K562 (cell line): Measurements from ENCODE around the gene ARHGEF40. TPM values are rescaled to one million over a fixed set of nuclear protein-coding genes. Genes with fewer than 3 reads are reported as not detected.

Experiments used
- AFF4 ChIP-seq: sonication (generic); formaldehyde crosslinking; IDR thresholded peaks from 2 replicates; pipeline ENCODE4 v1.8.0; 2023; ENCODE audit warnings: mild to moderate bottlenecking, missing genetic modification reagents
- GATA2 ChIP-seq: sonication (generic); formaldehyde crosslinking; IDR thresholded peaks from 2 replicates; pipeline ENCODE4 v1.4.0; 2020; ENCODE audit warnings: mild to moderate bottlenecking, missing genetic modification reagents
- KLF10 ChIP-seq: fragments of 250-450 bp; sonication (Bioruptor Pico); IDR thresholded peaks from 2 replicates; pipeline ENCODE4 v1.6.1; 2021; ENCODE audit warnings: matching md5 sums
- KLF13 ChIP-seq: fragments of 450-650 bp; IDR thresholded peaks from 2 replicates; pipeline ENCODE4 v1.6.1; 2016; ENCODE audit warnings: missing genetic modification characterization, low read depth, mild to moderate bottlenecking, missing compliant biosample characterization, moderate library complexity, borderline replicate concordance
- MTA3 ChIP-seq: fragments of 450-650 bp; formaldehyde crosslinking; IDR thresholded peaks from 2 replicates; pipeline ENCODE4 v1.6.1; 2017; ENCODE audit warnings: mild to moderate bottlenecking, borderline replicate concordance
- NR2C1 ChIP-seq, 2 experiments: fragments of 450-650 bp; IDR thresholded peaks; 2 replicates each; pipeline ENCODE4 v1.6.1; 2017; ENCODE audit warnings: mild to moderate bottlenecking in 2 of 2, antibody characterized with exemption in 1 of 2, inconsistent platforms in 1 of 2, missing compliant biosample characterization in 1 of 2, missing genetic modification characterization in 1 of 2
- PML ChIP-seq: IDR thresholded peaks from 2 replicates; pipeline ENCODE4 v1.6.1; 2012; ENCODE audit warnings: low read length, inconsistent platforms
- TARDBP ChIP-seq: fragments of 450-650 bp; IDR thresholded peaks from 2 replicates; pipeline ENCODE4 v1.6.1; 2016
- ZNF121 ChIP-seq: sonication (generic); formaldehyde crosslinking; conservative IDR thresholded peaks from 2 replicates; pipeline ENCODE4 v1.8.0; 2022; ENCODE audit warnings: missing genetic modification reagents
- ZNF324 ChIP-seq: fragments of 250-450 bp; sonication (Bioruptor Pico); IDR thresholded peaks from 2 replicates; pipeline ENCODE4 v1.4.0; 2020; ENCODE audit warnings: mild to moderate bottlenecking
- ZNF583 ChIP-seq: fragments of 250-450 bp; sonication (Bioruptor Pico); IDR thresholded peaks from 2 replicates; pipeline ENCODE4 v1.4.0; 2020
- polyA plus RNA-seq, 8 experiments: library from polyadenylated mRNA; depleted of rRNA in 4 of 8; stranded (reverse) in 5 of 8; unstranded in 3 of 8; fragments of >200 nt; fragmentation: Nextera tagmentation in 2 of 8; fragmentation: Illumina TruSeq in 1 of 8; extraction: Ambion mirVana in 2 of 8; extraction: Trizol in 1 of 8; gene quantifications; 2 replicates each; pipeline versions ENCODE4 v1.2.1 to v1.2.3, GENCODE V29; 2011 to 2014; ENCODE audit warnings: inconsistent platforms in 1 of 8, missing spikeins in 1 of 8
- total RNA-seq, 7 experiments: library from RNA; depleted of rRNA in 6 of 7; stranded (reverse); fragments of >200 nt in 6 of 7; fragmentation: Illumina TruSeq in 2 of 7; extraction: Trizol in 2 of 7; gene quantifications; 2 replicates each; pipeline versions ENCODE4 v1.2.1 to v1.2.3, GENCODE V29; 2011 to 2021; ENCODE audit warnings: low replicate concordance in 1 of 7
- TF ChIP-seq, protein P1 (sequence below): sonication (generic); formaldehyde crosslinking; IDR thresholded peaks from 2 replicates; pipeline ENCODE4 v1.8.0; 2023; ENCODE audit warnings: missing genetic modification reagents, mild to moderate bottlenecking, borderline replicate concordance

The ARHGEF40 gene
- total and polyA plus RNA-seq, 9 of the 15 experiments (the other 6 are each of a cell fraction or from before 2014, with no cell fraction given): 0.42 to 6.3 (median 3.8) TPM

DNA sequence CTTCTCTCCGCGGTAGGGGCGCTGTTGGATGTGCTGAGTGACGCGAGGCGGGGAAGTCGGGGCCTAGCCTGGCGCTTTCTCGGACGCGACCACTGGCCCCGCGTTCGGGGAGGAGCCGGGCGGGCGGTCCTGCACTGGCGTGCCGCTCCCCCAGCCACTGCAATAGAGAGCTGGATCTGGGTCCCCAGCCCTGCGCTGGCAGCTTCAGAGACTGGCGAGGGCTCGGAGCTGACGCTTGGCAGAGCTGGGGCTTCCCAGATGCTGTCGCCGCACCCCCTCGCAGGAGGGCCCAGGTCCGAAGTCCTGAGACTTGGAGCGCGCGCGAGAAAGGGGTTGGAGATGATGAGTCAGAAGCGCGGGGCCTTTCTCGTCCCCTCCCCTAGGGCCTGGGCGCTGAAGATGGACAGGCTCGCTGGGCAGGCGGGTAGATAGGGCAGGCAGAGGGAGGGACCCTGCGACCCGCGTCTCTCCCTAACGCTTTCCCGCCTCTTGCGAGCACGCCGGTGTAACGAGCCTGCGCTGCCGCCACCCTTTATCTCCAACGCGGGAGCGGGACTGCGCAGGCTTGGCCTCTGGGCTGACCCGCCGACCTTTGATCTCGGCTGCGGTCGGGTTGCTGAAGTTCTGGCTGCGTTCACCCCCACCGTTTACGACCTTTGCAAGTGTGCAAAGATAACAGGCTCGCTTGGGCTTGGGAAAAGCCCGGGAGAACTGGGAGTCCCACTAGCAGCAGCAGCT is 33.8 kb downstream of the ARHGEF40 start (continued):
- TF ChIP-seq, protein P1, sequence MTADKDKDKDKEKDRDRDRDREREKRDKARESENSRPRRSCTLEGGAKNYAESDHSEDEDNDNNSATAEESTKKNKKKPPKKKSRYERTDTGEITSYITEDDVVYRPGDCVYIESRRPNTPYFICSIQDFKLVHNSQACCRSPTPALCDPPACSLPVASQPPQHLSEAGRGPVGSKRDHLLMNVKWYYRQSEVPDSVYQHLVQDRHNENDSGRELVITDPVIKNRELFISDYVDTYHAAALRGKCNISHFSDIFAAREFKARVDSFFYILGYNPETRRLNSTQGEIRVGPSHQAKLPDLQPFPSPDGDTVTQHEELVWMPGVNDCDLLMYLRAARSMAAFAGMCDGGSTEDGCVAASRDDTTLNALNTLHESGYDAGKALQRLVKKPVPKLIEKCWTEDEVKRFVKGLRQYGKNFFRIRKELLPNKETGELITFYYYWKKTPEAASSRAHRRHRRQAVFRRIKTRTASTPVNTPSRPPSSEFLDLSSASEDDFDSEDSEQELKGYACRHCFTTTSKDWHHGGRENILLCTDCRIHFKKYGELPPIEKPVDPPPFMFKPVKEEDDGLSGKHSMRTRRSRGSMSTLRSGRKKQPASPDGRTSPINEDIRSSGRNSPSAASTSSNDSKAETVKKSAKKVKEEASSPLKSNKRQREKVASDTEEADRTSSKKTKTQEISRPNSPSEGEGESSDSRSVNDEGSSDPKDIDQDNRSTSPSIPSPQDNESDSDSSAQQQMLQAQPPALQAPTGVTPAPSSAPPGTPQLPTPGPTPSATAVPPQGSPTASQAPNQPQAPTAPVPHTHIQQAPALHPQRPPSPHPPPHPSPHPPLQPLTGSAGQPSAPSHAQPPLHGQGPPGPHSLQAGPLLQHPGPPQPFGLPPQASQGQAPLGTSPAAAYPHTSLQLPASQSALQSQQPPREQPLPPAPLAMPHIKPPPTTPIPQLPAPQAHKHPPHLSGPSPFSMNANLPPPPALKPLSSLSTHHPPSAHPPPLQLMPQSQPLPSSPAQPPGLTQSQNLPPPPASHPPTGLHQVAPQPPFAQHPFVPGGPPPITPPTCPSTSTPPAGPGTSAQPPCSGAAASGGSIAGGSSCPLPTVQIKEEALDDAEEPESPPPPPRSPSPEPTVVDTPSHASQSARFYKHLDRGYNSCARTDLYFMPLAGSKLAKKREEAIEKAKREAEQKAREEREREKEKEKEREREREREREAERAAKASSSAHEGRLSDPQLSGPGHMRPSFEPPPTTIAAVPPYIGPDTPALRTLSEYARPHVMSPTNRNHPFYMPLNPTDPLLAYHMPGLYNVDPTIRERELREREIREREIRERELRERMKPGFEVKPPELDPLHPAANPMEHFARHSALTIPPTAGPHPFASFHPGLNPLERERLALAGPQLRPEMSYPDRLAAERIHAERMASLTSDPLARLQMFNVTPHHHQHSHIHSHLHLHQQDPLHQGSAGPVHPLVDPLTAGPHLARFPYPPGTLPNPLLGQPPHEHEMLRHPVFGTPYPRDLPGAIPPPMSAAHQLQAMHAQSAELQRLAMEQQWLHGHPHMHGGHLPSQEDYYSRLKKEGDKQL (CRISPR knock-in tag): no peak
- TF ChIP-seq MTA3 (peak; percentile 81; the same call in 1 of the 2 replicates), NR2C1 (IDR thresholded peaks at IDR 0.05) (peak; percentile 95), NR2C1 (tag; IDR thresholded peaks at IDR 0.05) (peak; percentile 97), PML (peak; percentile 35), KLF13 (tag) (no peak), KLF10 (CRISPR knock-in tag) (no peak), GATA2 (CRISPR knock-in tag) (peak; percentile 73), TARDBP (no peak), ZNF583 (CRISPR knock-in tag) (no peak), AFF4 (CRISPR knock-in tag) (no peak), ZNF121 (no peak), ZNF324 (no peak)
